Measurements from ENCODE around the gene MYRF.

The MYRF gene

GRCh38 chr11:61720597-61720996 is 31.8 kb upstream of the MYRF start:
- TF ChIP-seq CTCF (conservative IDR thresholded peaks at IDR 0.05; ENCODE audit: low read length) (no peak), EZH2phosphoT487 (IDR thresholded peaks at IDR 0.05; ENCODE audit: borderline replicate concordance) (no peak)
- Histone ChIP-seq H2AFZ (ENCODE audit: low read length) (no peak overlapping the region), H3K4me1 (ENCODE audit: insufficient read depth, low read length, poor library complexity, severe bottlenecking) (no peaks in the 10 kb centered on the region), H3K9ac (ENCODE audit: low read depth, low read length, poor library complexity, severe bottlenecking) (no peak overlapping the region), H3K27me3 (ENCODE audit: insufficient read depth, low read length, poor library complexity, severe bottlenecking) (no peaks in the 10 kb centered on the region), H4K20me1 (ENCODE audit: insufficient read depth, low read length, poor library complexity, severe bottlenecking) (no peaks in the 10 kb centered on the region), H3K9me3 (ENCODE audit: insufficient read depth, low read depth, low read length) (no peaks in the 10 kb centered on the region), H3K4me3 (ENCODE audit: low read length, poor library complexity, severe bottlenecking) (no peak overlapping the region), H3F3A (ENCODE audit: low read depth) (no peaks in the 10 kb centered on the region), H3K36me3 (ENCODE audit: insufficient read depth, low read length) (no peaks in the 10 kb centered on the region), H3K9me2 (replicated peaks; ENCODE audit: low read depth, low read length) (no peaks in the 10 kb centered on the region), H3K79me2 (ENCODE audit: insufficient read depth, low read length) (no peaks in the 10 kb centered on the region), H3K4me2 (ENCODE audit: low read depth, low read length, poor library complexity, severe bottlenecking) (no peak overlapping the region)

- Histone ChIP-seq H4K20me1 (ENCODE audit: insufficient read depth, low read length, poor library complexity, severe bottlenecking) (no peaks in the 10 kb centered on the region), H3K4me1 (ENCODE audit: insufficient read depth, low read length, poor library complexity, severe bottlenecking) (no peaks in the 10 kb centered on the region), H3K27me3 (ENCODE audit: insufficient read depth, low read length, poor library complexity, severe bottlenecking) (no peaks in the 10 kb centered on the region), H3K36me3 (ENCODE audit: insufficient read depth, low read length) (no peaks in the 10 kb centered on the region), H3K4me3 (ENCODE audit: low read length, poor library complexity, severe bottlenecking) (no peak overlapping the region), H3K9me2 (replicated peaks; ENCODE audit: low read depth, low read length) (no peaks in the 10 kb centered on the region), H3K9me3 (ENCODE audit: insufficient read depth, low read depth, low read length) (no peaks in the 10 kb centered on the region), H2AFZ (ENCODE audit: low read length) (no peak overlapping the region), H3K9ac (ENCODE audit: low read depth, low read length, poor library complexity, severe bottlenecking) (no peak overlapping the region), H3F3A (ENCODE audit: low read depth) (no peaks in the 10 kb centered on the region), H3K4me2 (ENCODE audit: low read depth, low read length, poor library complexity, severe bottlenecking) (no peak overlapping the region), H3K79me2 (ENCODE audit: insufficient read depth, low read length) (no peaks in the 10 kb centered on the region)
- no peak for TF ChIP-seq CTCF (conservative IDR thresholded peaks at IDR 0.05; ENCODE audit: low read length)
- no peak for TF ChIP-seq EZH2phosphoT487 (IDR thresholded peaks at IDR 0.05; ENCODE audit: borderline replicate concordance)
These were observed 28.0 kb upstream of the MYRF start for GRCh38 chr11:61724437-61724836.

- Histone ChIP-seq H3K36me3 (ENCODE audit: insufficient read depth, low read length) (no peaks in the 10 kb centered on the region), H3K9me3 (ENCODE audit: insufficient read depth, low read depth, low read length) (no peaks in the 10 kb centered on the region), H3K9ac (ENCODE audit: low read depth, low read length, poor library complexity, severe bottlenecking) (no peak overlapping the region), H4K20me1 (ENCODE audit: insufficient read depth, low read length, poor library complexity, severe bottlenecking) (no peaks in the 10 kb centered on the region), H3K9me2 (replicated peaks; ENCODE audit: low read depth, low read length) (no peaks in the 10 kb centered on the region), H3K4me2 (ENCODE audit: low read depth, low read length, poor library complexity, severe bottlenecking) (no peak overlapping the region), H3K27me3 (ENCODE audit: insufficient read depth, low read length, poor library complexity, severe bottlenecking) (no peaks in the 10 kb centered on the region), H3K4me1 (ENCODE audit: insufficient read depth, low read length, poor library complexity, severe bottlenecking) (no peaks in the 10 kb centered on the region), H3F3A (ENCODE audit: low read depth) (no peaks in the 10 kb centered on the region), H3K79me2 (ENCODE audit: insufficient read depth, low read length) (no peaks in the 10 kb centered on the region), H3K4me3 (ENCODE audit: low read length, poor library complexity, severe bottlenecking) (no peak overlapping the region), H2AFZ (ENCODE audit: low read length) (no peak overlapping the region)
- TF ChIP-seq CTCF (conservative IDR thresholded peaks at IDR 0.05; ENCODE audit: low read length) = no peak
- no peak for TF ChIP-seq EZH2phosphoT487 (IDR thresholded peaks at IDR 0.05; ENCODE audit: borderline replicate concordance)
These were observed 26.6 kb upstream of the MYRF start for GRCh38 chr11:61725781-61726231.
